Heart left ventricle (tissue), 16 donors: Measurements from ENCODE around the gene CHRNE. TPM values are rescaled to one million over a fixed set of nuclear protein-coding genes. Genes with fewer than 3 reads are reported as not detected.
"Not testable (repeated sequence)": the region's sequence is repeated elsewhere in the genome, so short reads cannot be mapped to it uniquely, and the experiment has no call there.

Experiments used
- ATAC-seq, 4 donors: fragments of 200-7000 bp; cut with Tn5 transposase; one replicate each; pipeline ENCODE4 v1.9.1; 2020 to 2022; ENCODE audit warnings: moderate library complexity in 4 of 4, mild to moderate bottlenecking in 3 of 4, moderate number of reproducible peaks in 1 of 4
- DNase-seq, 5 donors: peaks; one replicate each; pipeline ENCODE4 v3.0.0-alpha.2; 2020
- H3K27ac ChIP-seq, 12 donors: fragments of 200-600 bp; sonication (generic) in 4 of 12; one replicate each; pipeline versions ENCODE4 v1.5.0 to v1.8.0; 2016 to 2022; ENCODE audit warnings: mild to moderate bottlenecking in 2 of 12
- H3K27me3 ChIP-seq, 9 donors: fragments of 200-600 bp; sonication (generic) in 2 of 9; one replicate each; pipeline versions ENCODE4 v1.5.1 to v1.8.0; 2016 to 2022; ENCODE audit warnings: mild to moderate bottlenecking in 3 of 9
- H3K36me3 ChIP-seq, 9 donors: fragments of 200-600 bp; sonication (generic) in 2 of 9; one replicate each; pipeline versions ENCODE4 v1.5.0 to v1.8.0; 2018 to 2022; ENCODE audit warnings: mild to moderate bottlenecking in 2 of 9
- H3K4me1 ChIP-seq, 12 donors: fragments of 200-600 bp; sonication (generic) in 4 of 12; one replicate each; pipeline versions ENCODE4 v1.5.0 to v1.8.0; 2016 to 2022; ENCODE audit warnings: mild to moderate bottlenecking in 3 of 12
- H3K4me3 ChIP-seq, 12 donors: fragments of 200-600 bp; sonication (generic) in 4 of 12; one replicate each; pipeline versions ENCODE4 v1.5.0 to v1.8.0; 2017 to 2022; ENCODE audit warnings: mild to moderate bottlenecking in 9 of 12, moderate library complexity in 4 of 12
- H3K9me3 ChIP-seq, 12 donors: fragments of 200-600 bp; sonication (generic) in 4 of 12; one replicate each; pipeline versions ENCODE4 v1.5.0 to v1.8.0; 2016 to 2022; ENCODE audit warnings: mild to moderate bottlenecking in 1 of 12
- CTCF ChIP-seq, 12 donors: fragments of 200-600 bp; sonication (generic) in 4 of 12; IDR thresholded peaks; one replicate each; pipeline versions ENCODE4 v1.5.0 to v1.8.0; 2018 to 2022; ENCODE audit warnings: antibody characterized with exemption in 12 of 12, mild to moderate bottlenecking in 5 of 12
- POLR2A ChIP-seq, 2 donors: fragments of 450-650 bp; IDR thresholded peaks; one replicate each; pipeline ENCODE4 v1.6.1; 2017; ENCODE audit warnings: antibody characterized with exemption in 2 of 2, mild to moderate bottlenecking in 2 of 2, moderate library complexity in 2 of 2
- WGBS, 4 donors: extraction: QIAGEN DNeasy Blood & Tissue Kit in 2 of 4; methylation state at CpG; one replicate each; pipeline versions ENCODE4 v1.1.5 to v1.1.7; 2013 to 2018; 5-methylcytosine and 5-hydroxymethylcytosine counted together
- intact Hi-C, 10 donors: fragments of 100-400 bp; cut with DNase I; formaldehyde crosslinking; loops; one replicate each; pipeline versions ENCODE4 v1.11.1 to v1.14.2; 2022
- polyA plus RNA-seq, 2 donors: library from polyadenylated mRNA; stranded (reverse); fragments of 200-250 nt; gene quantifications; one replicate each; pipeline ENCODE4 v1.2.3, GENCODE V29; 2013
- total RNA-seq, 9 donors: library from RNA; depleted of rRNA in 2 of 9; stranded (reverse); fragments of >200 nt in 2 of 9; fragmentation: NEBNext Ultra II Directional in 3 of 9; extraction: Animal tissue kit (Norgen Biotek cat#: 25700) in 3 of 9; gene quantifications; one replicate each; pipeline versions ENCODE4 v1.1.0 to v1.2.4, GENCODE V29; 2016 to 2023
- donor health status: ischemic (EF 13 %, LVEDD 7.1; RV severe dilation, severe dysfunction).
- donor health status: healthy with polysubstance abuse.
- donor health status: DM: no; HTN: yes; CAD: no.
- donor health status: DM: no; HTN: no; CAD: no.
- donor health status: ischemic (EF 25% LVEDD 6.9; RV normal size, moderate dysfunction).
- donor health status: ischemic (EF 25% LVEDD 5.7; RV mildly dilated, moderate dysfunction).
- donor health status: healthy.
- donor health status: DM: yes; HTN: yes; CAD: no.
- donor health status: ischemic (EF 35%, LVEDD 5.7; RV mildly dilated, moderate dysfunction).
- donor health status: nonischemic (EF 11% LVEDD 7.7; RV severe dilation, severe dysfunction).
- donor health status: DM: yes; HTN: yes; CAD: no.
- donor health status: PGD.
- donor health status: ischemic (EF 29% LVEDD 5.4; RV normal size, mild dysfunction).
- donor health status: nonischemic (EF 23%, LVEDD 6.1; RV moderate dilation, normal function).

Gene CHRNE
- total and polyA plus RNA-seq, 11 donors, result 0.23 to 1.4 (median 0.48) TPM

- no peak for DNase-seq
- 77 to 92% (median 89%) methylated on average over 2 of the region's 2 CpGs for WGBS, 4 donors
- TF ChIP-seq CTCF (IDR thresholded peaks at IDR 0.05) (no peak), POLR2A (IDR thresholded peaks at IDR 0.05) (no peak)
These were observed 32.0 kb downstream of the CHRNE start for GRCh38 chr17:4870855-4871254.

GRCh38 chr17:4869058-4869998, 33.6 kb downstream of the CHRNE start:
- DNase-seq, H3K27ac ChIP-seq, ATAC-seq, H3K4me3 ChIP-seq, H3K9me3 ChIP-seq, H3K27me3 ChIP-seq, intact Hi-C loops: not testable (repeated sequence)
- H3K36me3 ChIP-seq, result peaks cover 0 to 12% (median 0%) of the 10 kb centered on the region in 9 donors
- WGBS, 4 donors, result 95 to 97% (median 96%) methylated on average over 22 of the region's 22 CpGs
- H3K4me1 ChIP-seq, result peaks cover 0 to 23% (median 0%) of the 10 kb centered on the region in 12 donors

More at GRCh38 chr17:4870855-4871254, 32.0 kb downstream of the CHRNE start:
- Histone ChIP-seq H3K9me3 (no peaks in the 10 kb centered on the region), H3K36me3 (peaks cover 0 to 12% (median 0%) of the 10 kb centered on the region in 9 donors), H3K4me1 (peaks cover 0 to 23% (median 0%) of the 10 kb centered on the region in 12 donors), H3K27ac (no peak overlapping the region), H3K27me3 (no peaks in the 10 kb centered on the region), H3K4me3 (no peak overlapping the region)
- intact Hi-C loops, result loop anchor here in 2 of 10 donors (5.0 to 10.0 kb wide), 2 partner anchors 39 to 46 kb away; partner anchors contain the start of gene MINK1 (in 1 of the 2)
- no peak for ATAC-seq

- H3K4me3 ChIP-seq, H3K27ac ChIP-seq, intact Hi-C loops, H3K9me3 ChIP-seq, ATAC-seq, H3K36me3 ChIP-seq, DNase-seq, H3K27me3 ChIP-seq: not testable (repeated sequence)
- WGBS, 4 donors, result 69 to 96% (median 85%) methylated on average over 5 of the region's 5 CpGs
- peaks cover 0 to 18% (median under 1%) of the 10 kb centered on the region in 12 donors for H3K4me1 ChIP-seq
These were observed 35.4 kb downstream of the CHRNE start for GRCh38 chr17:4867535-4867934.

GRCh38 chr17:4863321-4863720, 39.6 kb downstream of the CHRNE start:
- no peak overlapping the region for H3K4me3 ChIP-seq
- H3K4me1 ChIP-seq, result peaks cover 0 to 35% (median 22%) of the 10 kb centered on the region in 12 donors
- 55 to 76% (median 69%) methylated on average over 1 of the region's 1 CpG for WGBS, 4 donors
- no peaks in the 10 kb centered on the region for H3K9me3 ChIP-seq
- H3K36me3 ChIP-seq, result peaks cover 0 to 8% (median 0%) of the 10 kb centered on the region in 9 donors
- intact Hi-C loops, result no loop called here
- H3K27ac ChIP-seq, result no peak overlapping the region
- no peak for DNase-seq
- no peaks in the 10 kb centered on the region for H3K27me3 ChIP-seq
- no peak for ATAC-seq
- no peak for TF ChIP-seq CTCF (IDR thresholded peaks at IDR 0.05)
- TF ChIP-seq POLR2A (IDR thresholded peaks at IDR 0.05), result no peak

GRCh38 chr17:4862720-4863119, 40.2 kb downstream of the CHRNE start:
- ATAC-seq (no peak), DNase-seq (no peak)
- no peak overlapping the region for H3K27ac ChIP-seq
- TF ChIP-seq CTCF (IDR thresholded peaks at IDR 0.05) (no peak), POLR2A (IDR thresholded peaks at IDR 0.05) (no peak)
- H3K27me3 ChIP-seq, result no peaks in the 10 kb centered on the region
- intact Hi-C loops, result no loop called here
- peaks cover 2 to 41% (median 26%) of the 10 kb centered on the region in 12 donors for H3K4me1 ChIP-seq
- 94 to 100% (median 97%) methylated on average over 4 of the region's 4 CpGs for WGBS, 4 donors
- H3K4me3 ChIP-seq, result no peak overlapping the region
- H3K36me3 ChIP-seq, result peaks cover 0 to 8% (median 0%) of the 10 kb centered on the region in 9 donors
- no peaks in the 10 kb centered on the region for H3K9me3 ChIP-seq
